Endothelial cell (in vitro differentiated cells): ENCODE results near the gene PBX2. TPM values are rescaled to one million over a fixed set of nuclear protein-coding genes. Genes with fewer than 3 reads are reported as not detected.

Experiments
- DNase-seq: peaks from one replicate; pipeline ENCODE4 v3.0.0; 2021; ENCODE audit warnings: low spot score
- H3K27ac Mint-ChIP-seq: one replicate; pipeline ENCODE4 v1.8.0; 2021; ENCODE audit warnings: mixed read lengths, inconsistent platforms; ENCODE audit not compliant: unreplicated experiment
- H3K27me3 Mint-ChIP-seq: one replicate; pipeline ENCODE4 v1.8.0; 2021; ENCODE audit warnings: mild to moderate bottlenecking, moderate library complexity, mixed read lengths, inconsistent platforms; ENCODE audit not compliant: unreplicated experiment
- H3K36me3 Mint-ChIP-seq: one replicate; pipeline ENCODE4 v1.8.0; 2021; ENCODE audit warnings: mild to moderate bottlenecking, low read depth, mixed read lengths, inconsistent platforms; ENCODE audit not compliant: unreplicated experiment
- H3K4me1 Mint-ChIP-seq: one replicate; pipeline ENCODE4 v1.8.0; 2021; ENCODE audit warnings: mild to moderate bottlenecking, mixed read lengths, inconsistent platforms; ENCODE audit not compliant: unreplicated experiment
- H3K4me3 Mint-ChIP-seq: one replicate; pipeline ENCODE4 v1.8.0; 2021; ENCODE audit warnings: mild to moderate bottlenecking, mixed read lengths, inconsistent platforms; ENCODE audit not compliant: unreplicated experiment
- H3K9me3 Mint-ChIP-seq: one replicate; pipeline ENCODE4 v1.8.0; 2021; ENCODE audit warnings: mixed read lengths, inconsistent platforms; ENCODE audit not compliant: unreplicated experiment
- total RNA-seq: library from RNA; stranded (reverse); fragmentation: NEBNext Ultra II Directional; extraction: Animal tissue kit (Norgen Biotek cat#: 25700); gene quantifications from one replicate; pipeline ENCODE4 v1.2.1, GENCODE V29; 2021; ENCODE audit not compliant: unreplicated experiment
- TF ChIP-seq, protein P1 (sequence below): fragments of 200-600 bp; sonication (generic); IDR thresholded peaks from one replicate; pipeline ENCODE4 v1.5.0; 2021; ENCODE audit warnings: antibody characterized with exemption; ENCODE audit not compliant: unreplicated experiment

The PBX2 gene
- total RNA-seq, 1 donor from 2014 or later: 308 TPM

DNA sequence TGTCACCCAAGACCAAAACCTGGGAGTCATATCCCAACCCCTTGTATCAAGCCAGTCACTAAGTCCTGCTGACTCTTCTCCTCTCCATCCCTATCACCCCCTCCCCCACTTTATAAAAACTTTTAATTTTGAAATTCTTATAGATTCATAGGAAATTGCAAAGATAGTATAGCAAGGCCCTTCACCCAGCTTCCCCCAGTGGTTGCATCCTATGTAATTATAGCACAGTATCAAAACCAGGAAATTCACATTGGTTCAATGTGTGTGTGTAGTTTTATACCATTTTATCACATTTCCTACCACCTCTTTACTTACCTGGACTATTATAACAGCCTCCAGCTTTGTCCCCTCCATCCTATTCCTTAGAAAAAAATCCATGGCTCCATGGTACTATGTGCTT lies 31.9 kb downstream of the PBX2 start:
- Mint-ChIP-seq H3K27ac (no peak overlapping the region), H3K4me1 (peaks cover 20% of the 10 kb centered on the region), H3K9me3 (no peaks in the 10 kb centered on the region), H3K4me3 (peak overlapping the region; percentile 83), H3K27me3 (peaks cover 3% of the 10 kb centered on the region), H3K36me3 (peaks cover 18% of the 10 kb centered on the region)
- TF ChIP-seq, protein P1, sequence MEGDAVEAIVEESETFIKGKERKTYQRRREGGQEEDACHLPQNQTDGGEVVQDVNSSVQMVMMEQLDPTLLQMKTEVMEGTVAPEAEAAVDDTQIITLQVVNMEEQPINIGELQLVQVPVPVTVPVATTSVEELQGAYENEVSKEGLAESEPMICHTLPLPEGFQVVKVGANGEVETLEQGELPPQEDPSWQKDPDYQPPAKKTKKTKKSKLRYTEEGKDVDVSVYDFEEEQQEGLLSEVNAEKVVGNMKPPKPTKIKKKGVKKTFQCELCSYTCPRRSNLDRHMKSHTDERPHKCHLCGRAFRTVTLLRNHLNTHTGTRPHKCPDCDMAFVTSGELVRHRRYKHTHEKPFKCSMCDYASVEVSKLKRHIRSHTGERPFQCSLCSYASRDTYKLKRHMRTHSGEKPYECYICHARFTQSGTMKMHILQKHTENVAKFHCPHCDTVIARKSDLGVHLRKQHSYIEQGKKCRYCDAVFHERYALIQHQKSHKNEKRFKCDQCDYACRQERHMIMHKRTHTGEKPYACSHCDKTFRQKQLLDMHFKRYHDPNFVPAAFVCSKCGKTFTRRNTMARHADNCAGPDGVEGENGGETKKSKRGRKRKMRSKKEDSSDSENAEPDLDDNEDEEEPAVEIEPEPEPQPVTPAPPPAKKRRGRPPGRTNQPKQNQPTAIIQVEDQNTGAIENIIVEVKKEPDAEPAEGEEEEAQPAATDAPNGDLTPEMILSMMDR: no peak
- DNase-seq: no peak

- peaks cover 23% of the 10 kb centered on the region for H3K4me1 Mint-ChIP-seq
- TF ChIP-seq, protein P1: no peak
These were observed 33.1 kb downstream of the PBX2 start for GRCh38 chr6:32156891-32157290.

DNA sequence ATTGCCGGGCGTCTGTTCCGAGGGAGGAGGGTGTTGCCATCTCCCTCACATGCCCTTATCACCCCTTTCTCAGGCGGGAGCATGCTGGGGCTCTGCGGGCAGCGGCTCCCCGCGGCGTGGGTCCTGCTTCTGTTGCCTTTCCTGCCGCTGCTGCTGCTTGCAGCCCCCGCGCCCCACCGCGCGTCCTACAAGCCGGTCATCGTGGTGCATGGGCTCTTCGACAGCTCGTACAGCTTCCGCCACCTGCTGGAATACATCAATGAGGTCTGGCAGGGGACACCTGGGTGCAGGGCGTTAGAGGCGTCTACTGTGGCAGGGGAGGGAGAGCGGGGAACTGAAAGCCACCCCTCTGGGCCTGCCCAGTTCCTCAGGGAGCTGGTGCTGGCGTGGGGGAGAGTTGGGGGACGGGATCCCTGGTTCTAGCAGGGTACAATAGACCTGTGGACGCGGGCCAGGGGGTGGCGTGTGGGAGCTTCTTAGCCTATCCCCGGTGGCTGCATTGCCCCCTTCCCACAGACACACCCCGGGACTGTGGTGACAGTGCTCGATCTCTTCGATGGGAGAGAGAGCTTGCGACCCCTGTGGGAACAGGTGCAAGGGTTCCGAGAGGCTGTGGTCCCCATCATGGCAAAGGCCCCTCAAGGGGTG lies 35.4 kb downstream of the PBX2 start:
- Mint-ChIP-seq H3K27me3 (peaks cover 10% of the 10 kb centered on the region), H3K4me1 (peaks cover 35% of the 10 kb centered on the region), H3K9me3 (no peaks in the 10 kb centered on the region), H3K4me3 (peak overlapping the region; percentile 99), H3K36me3 (peaks cover 17% of the 10 kb centered on the region), H3K27ac (peak overlapping the region; percentile 94)
- DNase-seq: no peak
- TF ChIP-seq, protein P1: no peak

More at GRCh38 chr6:32156891-32157290, 33.1 kb downstream of the PBX2 start:
- Mint-ChIP-seq H3K36me3 (peaks cover 11% of the 10 kb centered on the region), H3K9me3 (no peaks in the 10 kb centered on the region), H3K27me3 (peaks cover 2% of the 10 kb centered on the region), H3K27ac (no peak overlapping the region), H3K4me3 (no peak overlapping the region)
- DNase-seq: no peak

DNA sequence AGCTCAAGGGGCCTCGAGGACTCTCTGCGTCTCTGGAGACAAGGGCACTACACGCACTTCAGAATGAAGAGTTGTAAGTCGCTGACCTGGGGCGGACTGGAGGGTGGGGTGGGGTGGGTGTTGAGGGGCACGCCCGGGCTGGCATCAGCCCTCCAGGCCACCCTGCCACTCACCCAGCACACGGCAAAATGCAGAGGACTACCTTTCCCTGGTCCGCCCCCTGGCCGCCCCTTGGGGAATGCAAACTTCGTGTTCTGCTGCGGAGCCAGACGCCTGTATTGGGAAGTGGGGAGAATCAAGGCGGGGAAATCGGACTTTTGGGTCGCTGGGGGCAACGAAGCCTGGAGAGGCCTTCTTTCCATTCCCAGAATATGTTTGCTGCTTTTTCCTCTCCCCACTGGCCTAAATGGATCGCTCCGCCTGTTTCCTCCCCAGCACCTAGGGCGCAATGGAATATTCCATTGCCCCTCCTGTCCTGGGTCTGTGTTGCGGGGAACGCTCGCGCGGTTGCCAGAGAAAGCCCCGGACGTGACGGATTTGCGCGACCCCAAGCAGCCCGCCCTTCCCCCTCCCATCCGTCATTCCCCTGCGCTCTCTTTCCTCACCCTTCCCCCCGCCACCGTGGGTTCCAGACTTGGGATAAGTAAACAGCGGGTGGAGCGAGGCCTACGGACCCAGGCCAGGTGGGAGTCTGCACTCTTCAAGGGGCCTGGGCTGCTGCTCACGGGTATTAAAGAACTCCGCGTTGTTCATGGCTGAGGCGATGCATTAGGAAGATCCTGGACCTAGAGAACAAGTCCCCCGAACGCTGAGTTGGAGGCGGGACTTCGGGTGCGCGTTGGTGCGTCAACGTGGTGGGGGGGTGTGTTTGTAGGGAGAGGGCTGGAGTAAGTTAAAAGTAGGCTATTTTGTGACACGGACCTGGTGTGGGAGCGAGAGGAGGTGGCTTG lies 36.2 kb downstream of the PBX2 start, which contains the start of gene PPT2:
Gene PPT2, plus strand, starts transcription at position 578 of the 950 bp plus-strand sequence. CDS start 454 bp downstream, outside the sequence.
- Mint-ChIP-seq H3K9me3 (no peaks in the 10 kb centered on the region), H3K4me1 (peaks cover 38% of the 10 kb centered on the region), H3K27me3 (peaks cover 13% of the 10 kb centered on the region), H3K27ac (peak within 1 kb of the TSS; percentile 94), H3K4me3 (peak within 1 kb of the TSS; percentile 99), H3K36me3 (peaks cover 17% of the 10 kb centered on the region)
- TF ChIP-seq, protein P1: no peak
- peak; percentile 83 for DNase-seq
